Peyer's patch (tissue), 4 donors: Measurements from ENCODE around the gene PIGN.

ENCODE experiments used
- CTCF ChIP-seq, 6 experiments: fragments of 450-650 bp in 4 of 6; fragments of 200-600 bp in 2 of 6; sonication (generic) in 1 of 6; IDR thresholded peaks; one replicate each; pipeline ENCODE4 v1.5.1; 2017 to 2019; ENCODE audit warnings: antibody characterized with exemption in 6 of 6, mild to moderate bottlenecking in 3 of 6, moderate library complexity in 1 of 6
- POLR2A ChIP-seq, 2 donors: fragments of 450-650 bp; IDR thresholded peaks; one replicate each; pipeline ENCODE4 v1.5.1; 2017; ENCODE audit warnings: antibody characterized with exemption in 2 of 2, mild to moderate bottlenecking in 2 of 2, moderate library complexity in 2 of 2

- TF ChIP-seq CTCF (IDR thresholded peaks at IDR 0.05) (no peak), POLR2A (IDR thresholded peaks at IDR 0.05) (no peak)
Measured at GRCh38 chr18:62091487-62092120, 95.3 kb downstream of the PIGN start.
